Activated CD8-positive, alpha-beta memory T cell treated with anti-CD3 and anti-CD28 coated beads for 1 hour (primary cell): ENCODE results near the gene ANO5.

ENCODE experiments used
- DNase-seq, 2 donors: peaks; one replicate each; pipeline ENCODE4 v3.0.0-alpha.2; 2020; ENCODE audit warnings: low read depth in 1 of 2; ENCODE audit errors: extremely low read depth in 1 of 2

Gene ANO5

DNA sequence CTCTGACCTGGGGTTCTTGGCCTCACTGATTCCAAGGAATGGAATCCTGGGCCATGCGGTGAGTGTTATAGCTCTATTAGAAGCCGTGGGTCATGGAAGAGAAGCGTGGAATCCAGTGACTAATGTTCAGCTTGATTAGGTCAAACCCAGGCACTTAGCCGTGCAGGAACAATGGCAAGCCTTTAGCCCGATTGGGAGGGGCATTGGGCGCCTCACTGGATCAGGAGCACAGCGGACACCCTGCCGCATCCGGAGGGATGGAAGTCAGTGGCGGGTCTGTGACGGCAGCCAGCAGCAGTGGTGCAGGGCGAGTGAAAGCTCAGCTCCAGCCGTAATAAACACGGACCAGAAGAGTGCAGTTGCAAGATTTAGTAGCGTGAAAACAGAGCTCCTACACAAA, 124.8 kb downstream of the ANO5 start:
- DNase-seq, result no peak

DNA sequence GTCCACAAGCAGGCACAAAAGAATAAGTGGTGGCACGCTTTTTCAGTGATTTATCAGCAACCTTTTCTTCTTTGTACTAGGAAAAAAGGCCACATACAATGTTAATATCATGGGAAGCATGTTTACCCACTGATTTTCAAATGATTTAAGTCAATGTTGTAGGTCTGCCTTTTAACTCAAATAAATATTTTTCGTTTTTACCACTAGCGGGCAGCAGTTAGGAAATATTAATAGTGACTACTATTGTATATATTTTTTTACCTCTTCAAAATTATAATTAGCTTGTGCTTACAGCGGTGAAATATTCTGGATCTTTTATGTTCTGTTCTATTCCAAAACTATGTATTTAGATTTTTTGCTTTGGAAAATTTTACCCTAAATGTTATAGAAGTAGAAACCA, 138.9 kb downstream of the ANO5 start:
- DNase-seq, result no peak
